Loucy (cell line): ENCODE results near the gene CTU2.

Source experiments
- H2AFZ ChIP-seq: fragments of 200-600 bp; sonication (generic); 2 replicates; pipeline ENCODE4 v1.6.0; 2016; ENCODE audit warnings: antibody characterized with exemption, mild to moderate bottlenecking, low read length, moderate library complexity
- H3F3A ChIP-seq: fragments of 200-600 bp; 2 replicates; pipeline ENCODE4 v1.6.0; 2016; ENCODE audit warnings: antibody characterized with exemption, low read depth, mild to moderate bottlenecking
- H3K27me3 ChIP-seq: fragments of 200-600 bp; sonication (generic); 2 replicates; pipeline ENCODE4 v1.6.1; 2014; ENCODE audit warnings: low read length, mild to moderate bottlenecking; ENCODE audit not compliant: insufficient read depth, poor library complexity, severe bottlenecking
- H3K36me3 ChIP-seq: fragments of 200-600 bp; sonication (generic); 2 replicates; pipeline ENCODE4 v1.6.1; 2016; ENCODE audit warnings: low read length; ENCODE audit not compliant: insufficient read depth
- H3K4me1 ChIP-seq: fragments of 200-600 bp; sonication (generic); 2 replicates; pipeline ENCODE4 v1.5.1; 2014; ENCODE audit warnings: low read length, mild to moderate bottlenecking; ENCODE audit not compliant: insufficient read depth, poor library complexity, severe bottlenecking
- H3K4me2 ChIP-seq: fragments of 200-600 bp; sonication (generic); 2 replicates; pipeline ENCODE4 v1.6.0; 2014; ENCODE audit warnings: antibody characterized with exemption, low read length, low read depth, mild to moderate bottlenecking; ENCODE audit not compliant: poor library complexity, severe bottlenecking
- H3K4me3 ChIP-seq: fragments of 200-600 bp; sonication (generic); 2 replicates; pipeline ENCODE4 v1.5.1; 2014; ENCODE audit warnings: low read length, mild to moderate bottlenecking, mixed read lengths; ENCODE audit not compliant: poor library complexity, severe bottlenecking
- H3K79me2 ChIP-seq: fragments of 200-600 bp; sonication (generic); 2 replicates; pipeline ENCODE4 v1.6.1; 2014; ENCODE audit warnings: low read length; ENCODE audit not compliant: insufficient read depth
- H3K9ac ChIP-seq: fragments of 200-600 bp; sonication (generic); 2 replicates; pipeline ENCODE4 v1.6.0; 2014; ENCODE audit warnings: mild to moderate bottlenecking, low read depth, low read length, moderate library complexity; ENCODE audit not compliant: poor library complexity, severe bottlenecking
- H3K9me2 ChIP-seq: fragments of 200-600 bp; sonication (generic); replicated peaks from 2 replicates; pipeline ENCODE4 v1.6.1; 2016; ENCODE audit warnings: low read depth, low read length, mixed read lengths
- H3K9me3 ChIP-seq: fragments of 200-600 bp; sonication (generic); 2 replicates; pipeline ENCODE4 v1.6.1; 2014; ENCODE audit warnings: mild to moderate bottlenecking, antibody characterized with exemption, low read length, low read depth; ENCODE audit not compliant: insufficient read depth
- H4K20me1 ChIP-seq: fragments of 200-600 bp; sonication (generic); 2 replicates; pipeline ENCODE4 v1.6.0; 2014; ENCODE audit warnings: antibody characterized with exemption, low read length, mild to moderate bottlenecking; ENCODE audit not compliant: insufficient read depth, poor library complexity, severe bottlenecking
- CTCF ChIP-seq: fragments of 200-600 bp; sonication (generic); conservative IDR thresholded peaks from 2 replicates; pipeline ENCODE4 v1.5.1; 2014; ENCODE audit warnings: mild to moderate bottlenecking, antibody characterized with exemption, low read length
- EZH2phosphoT487 ChIP-seq: fragments of 200-600 bp; IDR thresholded peaks from 2 replicates; pipeline ENCODE4 v1.6.1; 2018; ENCODE audit warnings: antibody characterized with exemption, mild to moderate bottlenecking, moderate library complexity, borderline replicate concordance

CTU2 gene

GRCh38 chr16:88752386-88753002 is 46.2 kb downstream of the CTU2 start:
- H3K4me1 ChIP-seq = no peaks in the 10 kb centered on the region
- H3K4me2 ChIP-seq = no peak overlapping the region

GRCh38 chr16:88753191-88753590 is 46.9 kb downstream of the CTU2 start:
- Histone ChIP-seq H3K27me3 (no peaks in the 10 kb centered on the region), H3K4me1 (no peaks in the 10 kb centered on the region), H3K9me2 (no peaks in the 10 kb centered on the region), H2AFZ (no peak overlapping the region), H3K9me3 (no peaks in the 10 kb centered on the region), H3K9ac (no peak overlapping the region), H3F3A (no peaks in the 10 kb centered on the region), H3K4me3 (no peak overlapping the region), H3K79me2 (peaks cover 31% of the 10 kb centered on the region; the same call in 1 of the 2 replicates), H3K36me3 (no peaks in the 10 kb centered on the region; the same call in 1 of the 2 replicates), H3K4me2 (no peak overlapping the region), H4K20me1 (peaks cover 6% of the 10 kb centered on the region)
- no peak for TF ChIP-seq CTCF
- TF ChIP-seq EZH2phosphoT487 = no peak

More at GRCh38 chr16:88752386-88753002, 46.2 kb downstream of the CTU2 start:
- Histone ChIP-seq H3K9me2 (no peaks in the 10 kb centered on the region), H3K79me2 (peaks cover 30% of the 10 kb centered on the region; the same call in 1 of the 2 replicates), H3K9ac (no peak overlapping the region), H3F3A (no peaks in the 10 kb centered on the region), H3K4me3 (no peak overlapping the region), H3K9me3 (no peaks in the 10 kb centered on the region), H3K36me3 (no peaks in the 10 kb centered on the region; the same call in 1 of the 2 replicates), H4K20me1 (peaks cover 5% of the 10 kb centered on the region), H3K27me3 (no peaks in the 10 kb centered on the region), H2AFZ (no peak overlapping the region)
- TF ChIP-seq EZH2phosphoT487 (no peak), CTCF (no peak)

DNA sequence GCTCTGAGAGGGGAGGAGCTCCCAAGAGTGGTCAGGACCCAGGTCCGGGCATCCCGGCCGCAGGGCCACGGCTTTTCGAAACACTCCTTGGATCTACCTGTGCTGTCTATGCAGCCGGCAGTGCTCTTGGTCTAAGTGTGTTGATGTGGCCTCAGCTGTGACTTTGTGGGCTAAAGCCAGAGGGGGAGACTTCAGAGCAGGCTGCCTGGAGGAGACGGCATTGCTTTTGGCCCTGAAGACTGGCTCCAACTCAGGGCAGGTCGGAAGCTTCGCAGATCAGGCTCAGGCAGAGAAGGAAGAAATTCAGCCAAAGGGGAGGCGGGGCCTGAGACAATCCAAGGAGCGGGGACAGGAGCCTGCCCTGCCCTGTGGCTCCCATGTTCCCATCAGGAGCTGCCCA is 47.3 kb downstream of the CTU2 start:
- no peak overlapping the region for H3K9ac ChIP-seq
- H3K79me2 ChIP-seq = peaks cover 35% of the 10 kb centered on the region; the same call in 1 of the 2 replicates
- no peaks in the 10 kb centered on the region for H3K4me1 ChIP-seq
- TF ChIP-seq CTCF (no peak), EZH2phosphoT487 (no peak)
- H3K9me3 ChIP-seq = no peaks in the 10 kb centered on the region
- no peaks in the 10 kb centered on the region for H3K9me2 ChIP-seq
- no peaks in the 10 kb centered on the region; the same call in 1 of the 2 replicates for H3K36me3 ChIP-seq
- H3F3A ChIP-seq = no peaks in the 10 kb centered on the region
- no peak overlapping the region for H3K4me3 ChIP-seq
- H4K20me1 ChIP-seq = peaks cover 9% of the 10 kb centered on the region
- no peak overlapping the region for H2AFZ ChIP-seq
- no peaks in the 10 kb centered on the region for H3K27me3 ChIP-seq
- no peak overlapping the region for H3K4me2 ChIP-seq
